Measurements from ENCODE around the gene CMTR2.
"Not testable (repeated sequence)": the region's sequence is repeated elsewhere in the genome, so short reads cannot be mapped to it uniquely, and the experiment has no call there.

Gene CMTR2

DNA sequence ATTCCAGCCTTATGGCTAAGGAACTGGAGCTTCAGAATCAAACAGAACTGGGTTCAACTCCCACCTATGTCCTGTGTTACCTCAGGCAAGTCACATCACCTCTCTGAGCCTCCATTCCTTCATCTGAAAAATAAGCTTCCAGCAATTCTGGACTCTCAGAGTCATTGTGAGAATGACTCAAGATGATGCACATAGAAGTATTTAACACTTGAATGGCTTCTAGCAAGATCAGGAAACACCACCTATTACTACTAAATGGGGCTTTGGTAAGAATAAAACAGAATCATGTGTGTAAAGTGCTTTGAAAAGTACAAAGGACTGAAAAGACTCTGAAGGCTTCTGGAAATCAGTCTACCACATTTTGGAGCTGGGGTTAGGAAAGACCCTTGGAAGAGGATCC is 38.5 kb upstream of the CMTR2 start:
- H3K4ac ChIP-seq (ENCODE audit: low read depth, low read length): no peak overlapping the region
- H4K8ac ChIP-seq (ENCODE audit: low read depth, low read length): no peak overlapping the region
- no peak overlapping the region for H4K5ac ChIP-seq (ENCODE audit: low read length)
- H3K4me2 ChIP-seq (ENCODE audit: low read length): no peak overlapping the region
- H3K36me3 ChIP-seq (ENCODE audit: control insufficient read depth, insufficient read depth, low read length): no peaks in the 10 kb centered on the region
- no peak for DNase-seq
- no peaks in the 10 kb centered on the region for H3K4me1 ChIP-seq (ENCODE audit: control insufficient read depth, low read depth, low read length)
- H2BK5ac ChIP-seq (ENCODE audit: low read length): no peak overlapping the region
- no peak overlapping the region for H3K56ac ChIP-seq (ENCODE audit: low read length)
- no peaks in the 10 kb centered on the region for H3K79me2 ChIP-seq (ENCODE audit: control insufficient read depth, insufficient read depth, low read length)
- H3K9ac ChIP-seq (ENCODE audit: low read length): no peak overlapping the region
- H3K23ac ChIP-seq (ENCODE audit: low read length): no peak overlapping the region
- no peak overlapping the region for H2BK120ac ChIP-seq (ENCODE audit: low read depth, low read length)
- H3K79me1 ChIP-seq (ENCODE audit: low read length): no peaks in the 10 kb centered on the region
- no peak overlapping the region for H2BK15ac ChIP-seq (replicated peaks; ENCODE audit: low read depth)
- H3K27ac ChIP-seq (ENCODE audit: low read depth, low read length): no peak overlapping the region
- no peak overlapping the region for H3K4me3 ChIP-seq (ENCODE audit: low read length)
- H3K18ac ChIP-seq (ENCODE audit: low read length): no peak overlapping the region
- H3K27me3 ChIP-seq (ENCODE audit: insufficient read depth, low read length, poor library complexity): no peaks in the 10 kb centered on the region
- H2AK5ac ChIP-seq (ENCODE audit: low read length): no peak overlapping the region

DNA sequence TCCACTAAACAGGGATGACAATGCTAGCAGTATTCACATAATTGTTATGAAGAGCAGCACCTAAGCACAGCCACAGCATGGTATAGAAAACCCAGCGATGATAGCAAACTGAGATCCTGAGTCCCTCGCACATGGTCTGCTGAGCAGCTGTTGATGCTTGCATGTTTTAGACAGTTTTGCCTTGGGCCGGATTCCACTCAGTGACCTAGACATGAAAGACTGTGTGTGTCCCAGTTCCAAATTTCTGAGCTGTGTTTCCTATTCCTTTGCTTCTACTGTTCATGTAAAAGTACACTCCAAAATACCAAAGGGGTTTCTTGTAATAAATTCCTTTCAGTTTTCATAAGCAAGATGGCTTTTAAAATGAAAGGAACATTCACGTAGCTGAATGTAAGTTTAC is 30.8 kb upstream of the CMTR2 start:
- no peak overlapping the region for H2BK120ac ChIP-seq (ENCODE audit: low read depth, low read length)
- H3K18ac ChIP-seq (ENCODE audit: low read length): no peak overlapping the region
- H3K27me3 ChIP-seq (ENCODE audit: insufficient read depth, low read length, poor library complexity): no peaks in the 10 kb centered on the region
- no peak overlapping the region for H3K4me2 ChIP-seq (ENCODE audit: low read length)
- H3K9ac ChIP-seq (ENCODE audit: low read length): no peak overlapping the region
- H2AK5ac ChIP-seq (ENCODE audit: low read length): no peak overlapping the region
- no peak overlapping the region for H3K4me3 ChIP-seq (ENCODE audit: low read length)
- H4K5ac ChIP-seq (ENCODE audit: low read length): no peak overlapping the region
- H4K8ac ChIP-seq (ENCODE audit: low read depth, low read length): no peak overlapping the region
- no peak overlapping the region for H3K56ac ChIP-seq (ENCODE audit: low read length)
- no peak overlapping the region for H2BK15ac ChIP-seq (replicated peaks; ENCODE audit: low read depth)
- H3K36me3 ChIP-seq (ENCODE audit: control insufficient read depth, insufficient read depth, low read length): no peaks in the 10 kb centered on the region
- H2BK5ac ChIP-seq (ENCODE audit: low read length): no peak overlapping the region
- no CpG with 5 or more reads among the region's 4 CpGs for WGBS (ENCODE audit: extremely low coverage, insufficient coverage, low lambda C conversion rate)
- no peak overlapping the region for H3K4ac ChIP-seq (ENCODE audit: low read depth, low read length)
- no peaks in the 10 kb centered on the region for H3K79me2 ChIP-seq (ENCODE audit: control insufficient read depth, insufficient read depth, low read length)
- H3K4me1 ChIP-seq (ENCODE audit: control insufficient read depth, low read depth, low read length): no peaks in the 10 kb centered on the region
- no peak overlapping the region for H3K23ac ChIP-seq (ENCODE audit: low read length)
- DNase-seq: no peak
- no peaks in the 10 kb centered on the region for H3K79me1 ChIP-seq (ENCODE audit: low read length)
- no peak overlapping the region for H3K27ac ChIP-seq (ENCODE audit: low read depth, low read length)

- Histone ChIP-seq H3K4me1 (ENCODE audit: control insufficient read depth, low read depth, low read length) (no peaks in the 10 kb centered on the region), H2BK15ac (replicated peaks; ENCODE audit: low read depth) (no peak overlapping the region), H3K36me3 (ENCODE audit: control insufficient read depth, insufficient read depth, low read length) (no peaks in the 10 kb centered on the region), H3K9ac (ENCODE audit: low read length) (no peak overlapping the region), H2BK5ac (ENCODE audit: low read length) (no peak overlapping the region), H3K18ac (ENCODE audit: low read length) (no peak overlapping the region), H3K56ac (ENCODE audit: low read length) (no peak overlapping the region), H4K8ac (ENCODE audit: low read depth, low read length) (no peak overlapping the region), H3K4ac (ENCODE audit: low read depth, low read length) (no peak overlapping the region), H3K27me3 (ENCODE audit: insufficient read depth, low read length, poor library complexity) (no peaks in the 10 kb centered on the region), H2AK5ac (ENCODE audit: low read length) (no peak overlapping the region), H3K23ac (ENCODE audit: low read length) (no peak overlapping the region), H3K79me2 (ENCODE audit: control insufficient read depth, insufficient read depth, low read length) (no peaks in the 10 kb centered on the region), H3K4me2 (ENCODE audit: low read length) (no peak overlapping the region), H3K79me1 (ENCODE audit: low read length) (no peaks in the 10 kb centered on the region), H3K4me3 (ENCODE audit: low read length) (no peak overlapping the region), H4K5ac (ENCODE audit: low read length) (no peak overlapping the region), H3K27ac (ENCODE audit: low read depth, low read length) (no peak overlapping the region), H2BK120ac (ENCODE audit: low read depth, low read length) (no peak overlapping the region)
- no CpG with 5 or more reads among the region's 3 CpGs for WGBS (ENCODE audit: extremely low coverage, insufficient coverage, low lambda C conversion rate)
- DNase-seq: no peak
Observed at GRCh38 chr16:71315269-71315668, 26.1 kb upstream of the CMTR2 start.

GRCh38 chr16:71313591-71313990 is 24.4 kb upstream of the CMTR2 start:
- H3K56ac ChIP-seq (ENCODE audit: low read length); H3K4me2 ChIP-seq (ENCODE audit: low read length); H4K8ac ChIP-seq (ENCODE audit: low read depth, low read length); H3K4me1 ChIP-seq (ENCODE audit: control insufficient read depth, low read depth, low read length); H3K4me3 ChIP-seq (ENCODE audit: low read length); H3K79me2 ChIP-seq (ENCODE audit: control insufficient read depth, insufficient read depth, low read length); H2AK5ac ChIP-seq (ENCODE audit: low read length); H3K79me1 ChIP-seq (ENCODE audit: low read length); H3K27ac ChIP-seq (ENCODE audit: low read depth, low read length); H2BK5ac ChIP-seq (ENCODE audit: low read length); H3K23ac ChIP-seq (ENCODE audit: low read length); H3K18ac ChIP-seq (ENCODE audit: low read length); H2BK15ac ChIP-seq (replicated peaks; ENCODE audit: low read depth); H3K27me3 ChIP-seq (ENCODE audit: insufficient read depth, low read length, poor library complexity); H2BK120ac ChIP-seq (ENCODE audit: low read depth, low read length); DNase-seq; H3K9ac ChIP-seq (ENCODE audit: low read length); H3K4ac ChIP-seq (ENCODE audit: low read depth, low read length); H3K36me3 ChIP-seq (ENCODE audit: control insufficient read depth, insufficient read depth, low read length); H4K5ac ChIP-seq (ENCODE audit: low read length): not testable (repeated sequence)
- WGBS (ENCODE audit: extremely low coverage, insufficient coverage, low lambda C conversion rate): no CpG with 5 or more reads among the region's 3 CpGs

DNA sequence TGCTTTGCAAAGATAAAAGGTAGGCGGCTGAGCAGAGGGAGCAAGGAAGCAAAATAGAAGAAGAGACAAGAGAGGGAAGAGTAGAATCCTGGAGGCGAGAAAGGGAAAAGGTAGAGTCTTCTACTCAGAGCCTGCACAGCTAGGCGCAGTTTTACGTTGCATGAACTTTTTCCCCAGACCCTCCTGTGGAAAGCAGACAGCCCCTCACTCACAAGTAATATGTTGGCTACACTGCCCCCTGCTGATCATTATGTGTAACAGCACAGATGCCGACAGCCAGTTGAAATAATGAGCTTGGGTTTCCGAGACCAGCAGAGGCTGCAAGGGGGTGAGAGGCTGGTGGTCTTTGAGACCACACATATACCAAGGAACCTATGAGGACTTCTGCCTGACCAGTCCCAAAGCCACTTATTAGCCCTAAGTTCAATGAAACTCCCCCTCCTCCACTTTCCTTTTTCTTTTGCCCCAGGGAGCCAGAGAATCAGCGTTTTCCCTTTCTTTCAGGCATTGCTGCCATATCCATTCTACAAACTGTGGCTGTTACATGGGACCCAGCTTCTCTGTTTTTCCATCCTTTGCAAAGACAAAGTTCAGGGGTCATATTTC is 22.5 kb upstream of the CMTR2 start:
- no peak overlapping the region for H3K23ac ChIP-seq (ENCODE audit: low read length)
- no peak overlapping the region for H2AK5ac ChIP-seq (ENCODE audit: low read length)
- no peak overlapping the region for H2BK5ac ChIP-seq (ENCODE audit: low read length)
- H3K36me3 ChIP-seq (ENCODE audit: control insufficient read depth, insufficient read depth, low read length): no peaks in the 10 kb centered on the region
- no peak overlapping the region for H3K27ac ChIP-seq (ENCODE audit: low read depth, low read length)
- H4K8ac ChIP-seq (ENCODE audit: low read depth, low read length): no peak overlapping the region
- H3K4me3 ChIP-seq (ENCODE audit: low read length): no peak overlapping the region
- no peak overlapping the region for H3K56ac ChIP-seq (ENCODE audit: low read length)
- H3K18ac ChIP-seq (ENCODE audit: low read length): no peak overlapping the region
- H4K5ac ChIP-seq (ENCODE audit: low read length): no peak overlapping the region
- H3K79me1 ChIP-seq (ENCODE audit: low read length): no peaks in the 10 kb centered on the region
- no peak overlapping the region for H2BK15ac ChIP-seq (replicated peaks; ENCODE audit: low read depth)
- H3K27me3 ChIP-seq (ENCODE audit: insufficient read depth, low read length, poor library complexity): no peaks in the 10 kb centered on the region
- H3K4ac ChIP-seq (ENCODE audit: low read depth, low read length): no peak overlapping the region
- no peak overlapping the region for H2BK120ac ChIP-seq (ENCODE audit: low read depth, low read length)
- no CpG with 5 or more reads among the region's 7 CpGs for WGBS (ENCODE audit: extremely low coverage, insufficient coverage, low lambda C conversion rate)
- H3K79me2 ChIP-seq (ENCODE audit: control insufficient read depth, insufficient read depth, low read length): no peaks in the 10 kb centered on the region
- no peaks in the 10 kb centered on the region for H3K4me1 ChIP-seq (ENCODE audit: control insufficient read depth, low read depth, low read length)
- H3K4me2 ChIP-seq (ENCODE audit: low read length): no peak overlapping the region
- peak; percentile 74 for DNase-seq
- no peak overlapping the region for H3K9ac ChIP-seq (ENCODE audit: low read length)

DNA sequence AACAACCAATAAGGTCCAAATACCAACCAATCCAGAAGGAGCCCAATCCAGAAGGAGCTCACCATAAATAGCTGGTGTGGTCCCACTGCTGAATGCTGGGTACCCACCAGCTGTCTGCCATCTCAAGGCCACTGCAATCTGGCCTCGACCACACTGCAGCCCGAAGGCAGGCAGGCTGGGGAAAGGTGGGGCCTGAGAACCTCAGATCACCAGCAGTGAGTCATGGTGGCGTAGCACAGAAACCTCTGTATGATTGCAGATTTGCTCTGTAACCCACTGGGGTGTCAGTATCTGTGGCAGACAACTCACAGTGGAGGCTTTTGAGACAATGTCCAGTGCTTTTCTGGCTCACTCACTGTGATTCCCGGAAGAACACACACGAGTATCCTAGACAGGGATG is 14.7 kb upstream of the CMTR2 start:
- Histone ChIP-seq H3K4me1 (ENCODE audit: control insufficient read depth, low read depth, low read length) (no peaks in the 10 kb centered on the region), H3K27ac (ENCODE audit: low read depth, low read length) (no peak overlapping the region), H3K56ac (ENCODE audit: low read length) (no peak overlapping the region), H4K5ac (ENCODE audit: low read length) (no peak overlapping the region), H3K4ac (ENCODE audit: low read depth, low read length) (no peak overlapping the region), H3K18ac (ENCODE audit: low read length) (no peak overlapping the region), H3K79me2 (ENCODE audit: control insufficient read depth, insufficient read depth, low read length) (no peaks in the 10 kb centered on the region), H3K4me3 (ENCODE audit: low read length) (no peak overlapping the region), H3K9ac (ENCODE audit: low read length) (no peak overlapping the region), H3K23ac (ENCODE audit: low read length) (no peak overlapping the region), H3K27me3 (ENCODE audit: insufficient read depth, low read length, poor library complexity) (no peaks in the 10 kb centered on the region), H2BK15ac (replicated peaks; ENCODE audit: low read depth) (no peak overlapping the region), H3K36me3 (ENCODE audit: control insufficient read depth, insufficient read depth, low read length) (no peaks in the 10 kb centered on the region), H3K4me2 (ENCODE audit: low read length) (no peak overlapping the region), H2BK120ac (ENCODE audit: low read depth, low read length) (no peak overlapping the region), H2AK5ac (ENCODE audit: low read length) (no peak overlapping the region), H2BK5ac (ENCODE audit: low read length) (no peak overlapping the region), H4K8ac (ENCODE audit: low read depth, low read length) (no peak overlapping the region), H3K79me1 (ENCODE audit: low read length) (no peaks in the 10 kb centered on the region)
- no peak for DNase-seq
- WGBS (ENCODE audit: extremely low coverage, insufficient coverage, low lambda C conversion rate): no CpG with 5 or more reads among the region's 5 CpGs

Measured in mesendoderm (in vitro differentiated cells).